Natural killer cell (primary cell): ENCODE results near the gene RPIA. TPM values are rescaled to one million over a fixed set of nuclear protein-coding genes. Genes with fewer than 3 reads are reported as not detected.
"Not testable (repeated sequence)": the region's sequence is repeated elsewhere in the genome, so short reads cannot be mapped to it uniquely, and the experiment has no call there.

Experiments used
- ATAC-seq, 3 donors: fragments of 150-1000 bp in 2 of 3; fragments of 200-7000 bp in 1 of 3; cut with Tn5 transposase; 1 replicate in 1 of 3; 2 replicates in 2 of 3; pipeline ENCODE4 v1.10.0; 2021; ENCODE audit warnings: mild to moderate bottlenecking in 2 of 3, moderate library complexity in 2 of 3
- DNase-seq, 2 donors: peaks; one replicate each; pipeline versions ENCODE4 v3.0.0 to v3.0.0-alpha.2; 2013 to 2021; ENCODE audit warnings: mixed read lengths in 1 of 2
- H3K27ac ChIP-seq: one replicate; pipeline ENCODE4 v1.5.1; 2013; ENCODE audit warnings: mild to moderate bottlenecking, low read length
- H3K27me3 ChIP-seq: one replicate; pipeline ENCODE4 v1.6.1; 2013; ENCODE audit warnings: low read length; ENCODE audit not compliant: control insufficient read depth, insufficient read depth
- H3K36me3 ChIP-seq: one replicate; pipeline ENCODE4 v1.6.1; 2013; ENCODE audit warnings: low read length; ENCODE audit not compliant: control insufficient read depth, insufficient read depth
- H3K4me1 ChIP-seq: one replicate; pipeline ENCODE4 v1.6.1; 2013; ENCODE audit warnings: low read length; ENCODE audit not compliant: control insufficient read depth, insufficient read depth
- H3K4me3 ChIP-seq: one replicate; pipeline ENCODE4 v1.5.1; 2013; ENCODE audit warnings: low read length
- H3K9me3 ChIP-seq: one replicate; pipeline ENCODE4 v1.6.1; 2013; ENCODE audit warnings: low read length; ENCODE audit not compliant: control insufficient read depth, insufficient read depth
- H3K27ac Mint-ChIP-seq, 2 donors: one replicate each; pipeline ENCODE4 v1.8.0; 2022; ENCODE audit warnings: mild to moderate bottlenecking in 2 of 2, mixed read lengths in 2 of 2, moderate library complexity in 1 of 2
- H3K27me3 Mint-ChIP-seq, 2 donors: one replicate each; pipeline ENCODE4 v1.8.0; 2022; ENCODE audit warnings: low read depth in 2 of 2, mixed read lengths in 2 of 2
- H3K36me3 Mint-ChIP-seq: one replicate; pipeline ENCODE4 v1.8.0; 2022; ENCODE audit warnings: mixed read lengths
- H3K4me1 Mint-ChIP-seq, 2 donors: one replicate each; pipeline ENCODE4 v1.8.0; 2022; ENCODE audit warnings: mixed read lengths in 2 of 2
- H3K4me3 Mint-ChIP-seq: one replicate; pipeline ENCODE4 v1.8.0; 2022; ENCODE audit warnings: mild to moderate bottlenecking, moderate library complexity, mixed read lengths
- H3K9me3 Mint-ChIP-seq, 2 donors: one replicate each; pipeline ENCODE4 v1.8.0; 2022; ENCODE audit warnings: mixed read lengths in 2 of 2
- CTCF ChIP-seq: fragments of 200-600 bp; IDR thresholded peaks from one replicate; pipeline ENCODE4 v1.8.0; 2022; ENCODE audit warnings: antibody characterized with exemption
- WGBS: methylation state at CpG from one replicate; pipeline ENCODE4 v1.1.7; 2013; ENCODE audit warnings: missing lambda C conversion rate; ENCODE audit not compliant: insufficient coverage; 5-methylcytosine and 5-hydroxymethylcytosine counted together
- intact Hi-C: fragments of 100-400 bp; cut with micrococcal nuclease; formaldehyde crosslinking; loops from one replicate; pipeline ENCODE4 v1.14.2; 2022
- total RNA-seq, 4 donors: library from RNA; stranded (reverse); fragments of 120-200 nt in 1 of 4; gene quantifications; one replicate each; pipeline versions ENCODE4 v1.2.3 to v1.2.4, GENCODE V29; 2013 to 2022

RPIA gene
- total RNA-seq, 3 donors from 2014 or later (not counting 1 experiment from before 2014, with no cell fraction given) = 21.4 to 24.1 (median 22.4) TPM

- peaks cover 0 to 8% of the 10 kb centered on the region in 2 donors for H3K4me1 Mint-ChIP-seq
Measured at GRCh38 chr2:88770016-88770415, 78.5 kb downstream of the RPIA start.

GRCh38 chr2:88773233-88774028 lies 82.0 kb downstream of the RPIA start:
- DNase-seq, H3K4me3 ChIP-seq, H3K9me3 ChIP-seq, H3K4me3 Mint-ChIP-seq, H3K4me1 Mint-ChIP-seq, H3K36me3 ChIP-seq, H3K27ac ChIP-seq, H3K27ac Mint-ChIP-seq, H3K27me3 ChIP-seq, H3K4me1 ChIP-seq, H3K36me3 Mint-ChIP-seq, intact Hi-C loops: not testable (repeated sequence)
- H3K9me3 Mint-ChIP-seq = peaks cover 3 to 12% of the 10 kb centered on the region in 2 donors
- H3K27me3 Mint-ChIP-seq = peaks cover 6 to 19% of the 10 kb centered on the region in 2 donors
- WGBS = 91% methylated on average over 3 of the region's 7 CpGs
- peak in 1 of 3 donors; percentile 55 for ATAC-seq

More at GRCh38 chr2:88770016-88770415, 78.5 kb downstream of the RPIA start:
- Mint-ChIP-seq H3K27me3 (peaks cover 13% of the 10 kb centered on the region in 2 donors), H3K9me3 (peaks cover 0 to 2% of the 10 kb centered on the region in 2 donors), H3K27ac (no peak overlapping the region), H3K36me3 (no peaks in the 10 kb centered on the region), H3K4me3 (no peak overlapping the region)
- DNase-seq (no peak), ATAC-seq (no peak)
- peaks cover 3% of the 10 kb centered on the region for H3K4me1 ChIP-seq
- H3K9me3 ChIP-seq = no peaks in the 10 kb centered on the region
- H3K36me3 ChIP-seq = no peaks in the 10 kb centered on the region
- 75% methylated on average over 2 of the region's 4 CpGs for WGBS
- H3K27me3 ChIP-seq = no peaks in the 10 kb centered on the region
- no peak for TF ChIP-seq CTCF
- intact Hi-C loops = no loop called here
- H3K27ac ChIP-seq = no peak overlapping the region
- no peak overlapping the region for H3K4me3 ChIP-seq

- intact Hi-C loops, H3K36me3 ChIP-seq, H3K27ac ChIP-seq, H3K27ac Mint-ChIP-seq, H3K36me3 Mint-ChIP-seq, ATAC-seq, H3K4me3 Mint-ChIP-seq, H3K27me3 ChIP-seq, H3K4me3 ChIP-seq, DNase-seq, H3K9me3 Mint-ChIP-seq, H3K4me1 Mint-ChIP-seq, H3K4me1 ChIP-seq, H3K9me3 ChIP-seq: not testable (repeated sequence)
- 100% methylated on average over 2 of the region's 2 CpGs for WGBS
- H3K27me3 Mint-ChIP-seq = peaks cover 7 to 16% of the 10 kb centered on the region in 2 donors
Measured at GRCh38 chr2:88789213-88789612, 97.7 kb downstream of the RPIA start.

- H3K27me3 ChIP-seq, DNase-seq, H3K9me3 Mint-ChIP-seq, H3K36me3 Mint-ChIP-seq, ATAC-seq, H3K4me1 ChIP-seq, H3K4me3 ChIP-seq, H3K36me3 ChIP-seq, H3K4me1 Mint-ChIP-seq, H3K27ac ChIP-seq, H3K9me3 ChIP-seq, H3K27ac Mint-ChIP-seq, intact Hi-C loops, H3K4me3 Mint-ChIP-seq: not testable (repeated sequence)
- peaks cover 1 to 32% of the 10 kb centered on the region in 2 donors for H3K27me3 Mint-ChIP-seq
- 100% methylated on average over 1 of the region's 2 CpGs for whole genome bisulfite sequencing
Measured at GRCh38 chr2:88795932-88796331, 104.5 kb downstream of the RPIA start.

GRCh38 chr2:88796523-88796922 lies 105.0 kb downstream of the RPIA start:
- H3K27me3 ChIP-seq, intact Hi-C loops, H3K9me3 Mint-ChIP-seq, H3K9me3 ChIP-seq, H3K27ac Mint-ChIP-seq, H3K27ac ChIP-seq, H3K36me3 ChIP-seq, H3K36me3 Mint-ChIP-seq, H3K4me3 Mint-ChIP-seq, H3K4me1 Mint-ChIP-seq, ATAC-seq, H3K4me3 ChIP-seq, H3K4me1 ChIP-seq, DNase-seq: not testable (repeated sequence)
- peaks cover 2 to 34% of the 10 kb centered on the region in 2 donors for H3K27me3 Mint-ChIP-seq
- no CpG with 5 or more reads among the region's 1 CpG for WGBS

GRCh38 chr2:88797164-88797563 lies 105.7 kb downstream of the RPIA start:
- H3K36me3 Mint-ChIP-seq, H3K27ac Mint-ChIP-seq, DNase-seq, ATAC-seq, H3K27me3 ChIP-seq, H3K4me1 Mint-ChIP-seq, H3K4me1 ChIP-seq, H3K27ac ChIP-seq, intact Hi-C loops, H3K4me3 ChIP-seq, H3K9me3 ChIP-seq, H3K4me3 Mint-ChIP-seq, H3K9me3 Mint-ChIP-seq, H3K36me3 ChIP-seq: not testable (repeated sequence)
- WGBS = no CpG with 5 or more reads among the region's 1 CpG
- H3K27me3 Mint-ChIP-seq = peaks cover 6 to 40% of the 10 kb centered on the region in 2 donors
